Skin of body (tissue), 2 donors: Measurements from ENCODE around the gene PCDHA4. TPM values are rescaled to one million over a fixed set of nuclear protein-coding genes. Genes with fewer than 3 reads are reported as not detected.
"Not testable (repeated sequence)": the region's sequence is repeated elsewhere in the genome, so short reads cannot be mapped to it uniquely, and the experiment has no call there.

Experiments
- DNase-seq: peaks from one replicate; lab custom pipeline; 2025; lab: John Stamatoyannopoulos, UW
- total RNA-seq: library from RNA; depleted of rRNA; stranded (reverse); fragments of >200 nt; gene quantifications from one replicate; pipeline ENCODE4 v1.2.3, GENCODE V29; 2014

The PCDHA4 gene
- total RNA-seq, 1 donor from 2014 or later, result 0.30 TPM

- no peak for DNase-seq
These were observed 14.8 kb downstream of the PCDHA4 start, which contains the start of gene PCDHA5 for GRCh38 chr5:140821375-140822280. Gene PCDHA5, plus strand, starts transcription at chr5:140821613.

GRCh38 chr5:140822281-140822629 is 15.4 kb downstream of the PCDHA4 start:
- DNase-seq, result no peak

- DNase-seq, result not testable (repeated sequence)
These were observed 16.1 kb downstream of the PCDHA4 start for GRCh38 chr5:140822969-140823368.

- no peak for DNase-seq
These were observed 16.6 kb downstream of the PCDHA4 start for GRCh38 chr5:140823475-140823874.

GRCh38 chr5:140827704-140828361 is 21.0 kb downstream of the PCDHA4 start, which contains the start of gene PCDHA6:
Gene PCDHA6, plus strand, starts transcription at chr5:140827960. Its CDS starts 132 bp downstream, at chr5:140828092.
- no peak for DNase-seq

GRCh38 chr5:140828362-140828737 is 21.5 kb downstream of the PCDHA4 start:
- no peak for DNase-seq

- DNase-seq, result not testable (repeated sequence)
These were observed 22.9 kb downstream of the PCDHA4 start for GRCh38 chr5:140829511-140830501.

GRCh38 chr5:140833993-140834392 is 27.1 kb downstream of the PCDHA4 start, which contains the start of gene PCDHA7:
Gene PCDHA7, plus strand, starts transcription at chr5:140834269. Its CDS starts 115 bp downstream, at chr5:140834384.
- DNase-seq, result no peak

GRCh38 chr5:140834439-140835008 is 27.7 kb downstream of the PCDHA4 start:
- DNase-seq, result not testable (repeated sequence)

GRCh38 chr5:140835622-140836510 is 29.0 kb downstream of the PCDHA4 start:
- no peak for DNase-seq

GRCh38 chr5:140840978-140841962 is 34.4 kb downstream of the PCDHA4 start, which contains the start of gene PCDHA8:
Gene PCDHA8, plus strand, starts transcription at chr5:140841187. Its CDS starts 135 bp downstream, at chr5:140841322.
- DNase-seq, result no peak

- DNase-seq, result no peak
These were observed 36.2 kb downstream of the PCDHA4 start for GRCh38 chr5:140842798-140843733.

GRCh38 chr5:140848139-140849102 is 41.6 kb downstream of the PCDHA4 start, which contains the start of gene PCDHA9:
Gene PCDHA9, plus strand, starts transcription at chr5:140848382. Its CDS starts 114 bp downstream, at chr5:140848496.
- not testable (repeated sequence) for DNase-seq

- not testable (repeated sequence) for DNase-seq
These were observed 43.2 kb downstream of the PCDHA4 start for GRCh38 chr5:140849831-140850634.
